PFSK-1 (cell line): Measurements from ENCODE around the gene VAV2.

Experiments used
- FOXP2 ChIP-seq: optimal IDR thresholded peaks from 2 replicates; pipeline ENCODE3; 2011; ENCODE audit warnings: borderline replicate concordance, control low read depth, inconsistent platforms; ENCODE audit not compliant: insufficient read depth; ENCODE audit errors: extremely low read length, extremely low read depth
- POLR2AphosphoS5 ChIP-seq: IDR thresholded peaks from 2 replicates; pipeline ENCODE4 v1.6.1; 2012; ENCODE audit warnings: low read depth, mild to moderate bottlenecking, control low read depth, low read length, moderate library complexity
- SIN3A ChIP-seq: IDR thresholded peaks from 2 replicates; pipeline ENCODE4 v1.6.1; 2012; ENCODE audit warnings: mild to moderate bottlenecking, low read length, moderate library complexity, borderline replicate concordance; ENCODE audit not compliant: insufficient read depth
- TAF1 ChIP-seq: IDR thresholded peaks from 2 replicates; pipeline ENCODE4 v1.6.1; 2012; ENCODE audit warnings: low read length, control low read depth, borderline replicate concordance; ENCODE audit not compliant: insufficient read depth
- TF ChIP-seq, protein P1 (sequence below), 2 experiments: IDR thresholded peaks; 2 replicates each; pipeline versions ENCODE4 v1.6.1 to v1.8.0; 2011 to 2012; ENCODE audit warnings: low read depth in 2 of 2, low read length in 2 of 2, control low read depth in 1 of 2, inconsistent platforms in 1 of 2, mild to moderate bottlenecking in 1 of 2, moderate library complexity in 1 of 2; ENCODE audit not compliant: insufficient read depth in 1 of 2

DNA sequence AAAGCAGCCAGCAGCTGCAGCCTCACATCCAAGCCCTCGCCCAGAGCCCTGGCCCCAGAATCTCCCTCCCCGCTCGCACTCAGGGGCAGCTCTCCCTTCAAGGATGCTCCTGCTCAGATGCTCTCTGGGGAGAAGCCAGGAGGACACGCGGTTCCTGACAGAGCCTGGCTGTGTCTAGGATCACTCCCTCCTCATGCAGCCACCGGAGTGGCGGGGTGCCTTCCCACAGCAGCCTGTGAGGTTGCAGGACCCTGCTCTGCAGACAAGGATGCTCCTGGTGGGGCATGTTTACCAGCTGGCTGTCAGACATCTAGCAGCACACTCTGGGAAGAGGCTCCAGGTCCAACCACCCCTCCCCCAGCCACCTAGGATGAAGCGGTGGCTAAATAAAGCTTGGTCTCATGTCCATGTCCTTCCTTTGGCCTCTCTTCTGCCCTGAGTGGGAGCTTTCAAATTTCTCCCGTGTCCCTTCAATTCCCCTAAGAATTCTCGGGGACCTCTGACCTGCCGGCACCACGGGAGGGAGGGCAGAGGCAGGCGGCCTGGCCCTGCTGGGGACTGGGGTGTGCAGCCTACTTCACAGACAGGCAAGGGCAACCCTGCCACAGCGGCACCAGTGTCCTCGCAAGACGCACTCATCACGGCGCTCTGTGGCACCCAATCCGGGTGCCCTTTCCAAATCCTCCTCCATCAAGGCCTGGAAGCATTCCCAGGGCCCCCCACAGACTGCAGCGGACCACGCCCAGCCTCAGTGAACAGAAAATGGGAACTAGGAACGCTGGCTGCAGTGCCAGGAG is 165.6 kb downstream of the VAV2 start:
- TF ChIP-seq FOXP2, result no peak
- TF ChIP-seq, protein P1, sequence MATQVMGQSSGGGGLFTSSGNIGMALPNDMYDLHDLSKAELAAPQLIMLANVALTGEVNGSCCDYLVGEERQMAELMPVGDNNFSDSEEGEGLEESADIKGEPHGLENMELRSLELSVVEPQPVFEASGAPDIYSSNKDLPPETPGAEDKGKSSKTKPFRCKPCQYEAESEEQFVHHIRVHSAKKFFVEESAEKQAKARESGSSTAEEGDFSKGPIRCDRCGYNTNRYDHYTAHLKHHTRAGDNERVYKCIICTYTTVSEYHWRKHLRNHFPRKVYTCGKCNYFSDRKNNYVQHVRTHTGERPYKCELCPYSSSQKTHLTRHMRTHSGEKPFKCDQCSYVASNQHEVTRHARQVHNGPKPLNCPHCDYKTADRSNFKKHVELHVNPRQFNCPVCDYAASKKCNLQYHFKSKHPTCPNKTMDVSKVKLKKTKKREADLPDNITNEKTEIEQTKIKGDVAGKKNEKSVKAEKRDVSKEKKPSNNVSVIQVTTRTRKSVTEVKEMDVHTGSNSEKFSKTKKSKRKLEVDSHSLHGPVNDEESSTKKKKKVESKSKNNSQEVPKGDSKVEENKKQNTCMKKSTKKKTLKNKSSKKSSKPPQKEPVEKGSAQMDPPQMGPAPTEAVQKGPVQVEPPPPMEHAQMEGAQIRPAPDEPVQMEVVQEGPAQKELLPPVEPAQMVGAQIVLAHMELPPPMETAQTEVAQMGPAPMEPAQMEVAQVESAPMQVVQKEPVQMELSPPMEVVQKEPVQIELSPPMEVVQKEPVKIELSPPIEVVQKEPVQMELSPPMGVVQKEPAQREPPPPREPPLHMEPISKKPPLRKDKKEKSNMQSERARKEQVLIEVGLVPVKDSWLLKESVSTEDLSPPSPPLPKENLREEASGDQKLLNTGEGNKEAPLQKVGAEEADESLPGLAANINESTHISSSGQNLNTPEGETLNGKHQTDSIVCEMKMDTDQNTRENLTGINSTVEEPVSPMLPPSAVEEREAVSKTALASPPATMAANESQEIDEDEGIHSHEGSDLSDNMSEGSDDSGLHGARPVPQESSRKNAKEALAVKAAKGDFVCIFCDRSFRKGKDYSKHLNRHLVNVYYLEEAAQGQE (IDR thresholded peaks at IDR 0.05; ENCODE audit: insufficient read depth in 1 of 2, low read depth in 2 of 2, low read length in 2 of 2), result no peak
- no peak for TF ChIP-seq TAF1
- TF ChIP-seq POLR2AphosphoS5, result no peak
- no peak for TF ChIP-seq SIN3A
